AG08396 (cell line): Measurements from ENCODE around the gene PRKAA1.

Experiments
- DNase-seq: peaks from one replicate; pipeline ENCODE4 v3.0.0; 2012; ENCODE audit warnings: low spot score, mixed read lengths

PRKAA1 gene

DNA sequence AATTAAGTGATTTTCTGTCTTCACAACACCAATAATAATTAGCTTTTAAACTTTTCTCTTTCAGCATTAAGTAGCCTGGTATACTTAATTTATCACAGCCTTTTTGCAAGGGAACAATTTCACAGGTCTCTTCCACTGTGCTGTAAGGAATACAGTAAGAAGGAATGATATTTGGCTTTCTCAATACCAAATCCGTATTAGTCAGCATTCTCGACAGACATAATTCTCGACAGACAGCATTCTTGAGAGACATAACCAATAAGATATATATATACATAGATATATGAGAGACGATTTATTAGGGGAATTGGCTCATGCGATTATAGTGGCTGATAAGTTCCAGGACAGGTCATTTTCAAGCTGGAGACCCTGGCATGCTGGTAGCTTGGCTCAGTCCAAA lies 18.0 kb downstream of the PRKAA1 start:
- DNase-seq = no peak

DNA sequence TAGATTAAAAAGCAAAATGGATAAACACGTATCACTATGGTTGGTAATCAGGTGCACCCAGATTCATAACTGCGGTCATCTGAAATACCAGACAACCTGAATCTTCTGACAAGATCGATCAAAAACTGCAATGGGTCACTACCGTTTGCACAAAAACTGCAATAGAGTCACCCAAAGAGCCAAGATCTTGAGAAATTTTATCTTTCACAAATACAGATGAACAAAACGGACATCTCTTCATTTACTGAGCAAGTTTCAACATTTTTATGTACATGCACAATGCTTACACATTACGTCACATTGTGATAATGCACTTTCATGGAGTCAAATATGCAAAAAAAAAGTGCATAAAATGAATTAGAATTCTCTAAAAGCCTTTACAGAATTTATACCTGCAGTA lies 18.6 kb downstream of the PRKAA1 start:
- DNase-seq = no peak

- no peak for DNase-seq
Measured at GRCh38 chr5:40778133-40778532, 20.0 kb downstream of the PRKAA1 start.

DNA sequence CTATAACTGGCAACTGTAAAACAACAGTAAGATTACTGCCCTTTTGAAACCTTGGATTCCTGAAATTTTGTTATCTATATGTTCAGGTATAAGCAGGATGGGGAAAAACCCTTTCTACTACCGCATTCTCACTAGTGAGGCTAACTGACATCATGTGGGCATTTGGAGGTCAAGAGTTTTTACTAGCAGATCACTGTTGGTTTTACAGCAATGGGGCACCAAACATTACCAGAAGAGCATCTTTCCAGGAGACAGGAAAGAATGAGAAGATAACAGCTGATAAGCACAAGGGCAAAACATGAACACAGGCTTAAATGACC lies 21.6 kb downstream of the PRKAA1 start:
- no peak for DNase-seq

- DNase-seq = no peak
Measured at GRCh38 chr5:40775846-40776657, 22.1 kb downstream of the PRKAA1 start.

DNA sequence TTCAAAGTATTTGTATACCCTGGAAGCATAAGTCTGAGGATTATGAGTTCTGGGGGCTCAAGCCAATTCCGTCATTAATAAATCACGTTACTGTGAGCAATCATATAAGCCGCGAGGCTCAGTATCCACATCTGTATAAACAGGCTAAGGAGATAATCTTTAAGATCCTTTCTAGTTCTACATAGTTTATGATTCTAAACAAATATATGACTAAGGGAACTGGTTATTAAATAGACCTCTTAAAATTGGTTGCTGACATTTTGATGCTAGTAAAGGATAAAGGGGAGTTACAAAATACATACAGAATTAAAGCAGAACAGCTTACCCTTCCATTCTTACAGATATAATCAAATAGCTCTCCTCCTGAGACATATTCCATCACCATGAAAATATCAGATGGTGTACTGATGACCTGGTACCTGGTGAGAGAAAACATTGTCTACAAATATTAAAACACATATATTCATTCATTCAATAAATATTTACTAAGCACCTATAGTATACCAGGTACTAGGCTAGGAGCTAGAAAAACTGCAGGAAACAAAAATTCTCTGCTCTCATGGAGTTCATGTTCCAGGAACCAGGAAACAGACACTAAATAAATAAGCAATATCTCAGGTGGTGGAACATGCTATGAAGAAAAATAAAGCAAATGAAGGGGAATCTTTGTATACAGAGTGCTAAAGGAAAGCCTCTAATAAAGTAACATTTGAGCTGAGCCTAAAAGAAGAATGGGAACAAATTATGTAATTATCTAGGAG lies 22.9 kb downstream of the PRKAA1 start:
- DNase-seq = no peak

- DNase-seq = no peak
Measured at GRCh38 chr5:40774623-40775022, 23.6 kb downstream of the PRKAA1 start.

GRCh38 chr5:40770764-40771163 lies 27.4 kb downstream of the PRKAA1 start:
- no peak for DNase-seq

- DNase-seq = no peak
Measured at GRCh38 chr5:40762705-40763104, 35.5 kb downstream of the PRKAA1 start.

GRCh38 chr5:40757400-40757799 lies 40.8 kb downstream of the PRKAA1 start:
- DNase-seq = no peak

DNA sequence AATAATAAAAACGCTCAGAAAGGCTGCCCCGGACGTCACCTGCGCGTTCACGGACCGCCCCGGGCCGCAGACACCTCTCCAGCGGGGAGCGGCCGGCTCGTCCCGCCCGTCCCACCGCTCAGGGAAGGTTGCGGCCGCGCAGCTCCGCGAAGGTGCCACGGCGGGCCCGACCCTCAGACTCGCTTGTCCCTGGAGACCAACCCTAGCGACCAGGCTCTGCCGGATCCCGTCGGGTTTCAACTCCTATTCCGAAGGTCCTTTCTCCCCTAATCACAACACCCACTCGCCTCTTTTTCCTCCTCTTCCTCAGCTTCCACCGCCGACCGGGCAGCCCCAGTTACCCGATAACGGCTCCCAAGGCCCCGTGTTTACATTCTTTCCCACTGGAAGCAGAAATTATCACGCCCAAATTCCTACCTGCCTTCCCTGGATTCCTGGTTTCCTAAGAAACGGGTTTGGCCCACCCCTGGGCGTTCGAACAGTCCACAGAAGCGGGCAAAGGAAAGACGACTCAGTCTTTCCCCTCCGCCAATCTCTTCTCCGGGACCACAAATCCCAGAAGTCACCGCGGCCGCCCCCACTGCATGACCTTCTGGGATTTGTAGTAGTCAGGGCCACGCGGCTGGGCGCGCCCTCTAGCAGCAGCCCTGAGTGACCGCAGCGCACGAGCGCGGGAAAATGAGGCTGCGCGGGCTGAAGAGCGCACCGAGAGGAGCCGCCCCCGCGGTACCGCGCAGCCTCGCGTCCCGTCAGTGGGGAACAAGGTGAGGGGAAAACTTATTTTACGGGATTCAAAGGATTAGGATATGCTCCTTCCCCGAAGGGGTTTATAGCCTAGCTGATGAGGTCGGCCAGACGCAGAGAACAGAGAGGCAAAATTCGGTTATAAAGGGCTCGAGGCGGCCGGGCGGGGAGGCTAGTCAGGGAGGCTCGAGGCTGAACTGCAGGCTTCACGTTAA lies 42.5 kb downstream of the PRKAA1 start, which contains the start of gene TTC33:
TTC33 (minus strand) TSS at position 555 of the 959 bp plus-strand sequence. CDS start 8,943 bp downstream, outside the sequence.
- DNase-seq = peak; percentile 95

DNA sequence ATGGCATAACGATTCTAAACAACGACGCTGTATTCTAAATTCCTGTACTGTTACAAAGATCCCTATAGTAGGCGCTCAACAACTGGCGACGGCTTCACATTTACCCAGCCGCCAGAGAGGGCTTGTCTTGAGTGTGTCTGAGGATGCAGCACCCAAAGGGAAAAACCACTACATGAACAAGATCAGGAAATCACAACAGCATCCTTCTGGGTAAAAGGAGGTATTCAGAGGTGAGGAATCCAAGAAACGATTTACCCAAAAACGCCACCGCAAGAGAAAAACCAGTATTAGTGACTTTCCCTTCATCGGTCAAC lies 43.1 kb downstream of the PRKAA1 start:
- DNase-seq = peak; percentile 79

- DNase-seq = peak; percentile 22
Measured at GRCh38 chr5:40754381-40755092, 43.6 kb downstream of the PRKAA1 start.

DNA sequence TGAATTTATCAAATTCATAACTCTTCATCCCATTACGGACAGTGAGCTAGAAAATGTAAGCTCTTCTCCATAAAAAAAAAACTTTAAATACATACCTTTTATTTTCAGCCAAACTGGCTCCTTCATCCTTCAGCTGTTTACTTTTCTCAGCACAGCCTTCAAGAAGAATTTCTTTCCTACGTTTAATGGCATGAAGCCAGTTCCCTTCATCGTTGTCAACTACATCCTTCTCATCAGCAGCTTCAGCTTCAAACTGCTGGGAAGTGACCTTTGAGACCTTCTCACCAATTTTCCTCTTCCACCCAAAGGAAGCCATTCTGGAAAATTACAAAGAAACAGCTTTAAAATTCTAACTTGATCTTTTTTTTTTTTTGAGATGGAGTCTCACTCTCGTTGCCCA lies 51.5 kb downstream of the PRKAA1 start:
- no peak for DNase-seq

GRCh38 chr5:40743771-40744170 lies 54.4 kb downstream of the PRKAA1 start:
- DNase-seq = no peak

DNA sequence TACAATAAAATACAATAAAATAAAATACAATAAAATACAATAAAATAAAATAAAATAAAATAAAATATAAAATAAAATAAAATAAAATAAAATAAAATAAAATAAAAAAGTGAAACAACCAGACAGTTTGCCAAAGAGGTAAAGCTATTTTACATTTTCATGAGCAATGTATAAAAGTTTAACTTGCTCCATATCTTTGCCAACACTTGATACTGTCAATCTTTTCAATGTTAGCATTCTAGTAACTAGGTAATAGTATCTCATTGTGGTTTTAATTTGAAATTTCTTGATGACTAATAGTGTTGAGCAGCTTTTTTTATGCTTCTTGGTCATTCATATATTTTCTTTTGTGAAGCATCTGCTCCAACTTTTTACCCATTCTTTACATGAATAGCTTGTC lies 59.7 kb downstream of the PRKAA1 start:
- no peak for DNase-seq

DNA sequence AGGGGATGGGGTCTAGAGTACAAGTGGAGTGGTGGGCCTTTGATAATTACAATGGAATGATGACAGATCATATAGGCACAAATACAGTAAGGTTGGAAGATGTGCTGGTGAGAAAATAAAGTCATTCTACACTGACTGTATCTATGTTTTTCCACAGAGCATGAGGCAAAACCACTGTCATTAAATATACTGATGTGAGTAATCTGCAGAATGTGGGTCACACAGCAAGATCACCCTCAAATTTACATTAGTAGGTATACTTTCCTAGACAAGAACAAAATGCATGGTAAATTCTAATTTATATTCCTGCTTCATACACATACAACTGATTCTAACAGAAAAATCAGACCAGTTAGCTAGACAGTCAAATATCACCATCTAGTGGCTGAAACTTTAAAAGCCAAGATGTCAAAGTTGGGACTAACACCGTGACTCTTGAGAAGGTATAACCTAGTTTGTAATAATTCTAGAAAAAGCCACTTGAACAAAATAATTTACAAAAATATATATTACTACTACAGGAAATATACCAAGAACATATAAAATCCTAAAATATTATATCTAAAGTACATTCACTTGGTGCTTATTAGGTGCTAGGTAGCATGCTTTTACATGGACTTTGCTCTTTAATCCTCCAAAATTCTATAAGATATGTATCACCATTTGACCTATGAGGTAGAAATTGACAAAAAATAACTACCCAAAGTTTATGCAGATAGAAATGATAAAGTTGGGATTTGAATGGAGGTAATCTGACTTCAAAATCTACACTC lies 61.9 kb downstream of the PRKAA1 start:
- DNase-seq = peak; percentile 43

- DNase-seq = no peak
Measured at GRCh38 chr5:40735609-40736008, 62.6 kb downstream of the PRKAA1 start.

GRCh38 chr5:40734986-40735385 lies 63.2 kb downstream of the PRKAA1 start:
- DNase-seq = peak; percentile 47

DNA sequence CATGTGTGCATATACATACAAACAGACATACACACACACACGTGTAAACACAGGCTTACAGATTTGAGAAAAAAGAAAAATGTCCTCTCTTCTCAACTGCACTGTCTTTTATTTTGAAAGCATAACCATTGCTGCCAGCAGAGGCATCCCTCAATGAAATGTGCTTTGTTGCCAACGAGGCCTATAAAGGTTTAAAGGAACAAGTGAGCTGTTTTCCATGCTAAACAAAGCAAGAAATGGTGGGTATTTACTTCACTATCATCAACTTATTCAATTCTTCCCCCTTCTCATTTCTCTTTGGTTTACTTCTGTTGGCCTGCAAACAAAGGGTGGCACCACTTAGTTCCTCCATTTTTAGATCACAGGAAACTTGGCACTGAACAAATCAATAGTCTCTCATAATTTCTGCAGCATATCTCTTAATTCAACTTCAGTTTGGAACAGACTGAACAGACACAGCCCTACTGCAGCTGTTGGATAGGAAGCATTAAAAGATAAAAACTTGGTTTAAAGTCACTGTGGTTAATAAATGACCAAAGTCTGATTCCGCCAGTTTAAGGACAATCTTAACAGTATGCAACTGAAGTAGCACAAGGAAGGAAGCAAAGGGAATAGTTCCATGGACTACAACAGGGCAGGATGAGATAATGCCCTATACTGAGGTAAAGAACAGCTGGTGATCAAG lies 64.2 kb downstream of the PRKAA1 start:
- no peak for DNase-seq
